Effector memory CD8-positive, alpha-beta T cell (primary cell): ENCODE data around the gene JAKMIP1.

Experiments
- ATAC-seq: fragments of 150-1000 bp; cut with Tn5 transposase; replicated peaks from 2 replicates; pipeline ENCODE4 v1.10.0; 2021; ENCODE audit warnings: mild to moderate bottlenecking, moderate library complexity
- DNase-seq, 3 experiments: peaks; one replicate each; pipeline ENCODE4 v3.0.0; 2021
- H3K27ac Mint-ChIP-seq, 2 donors: one replicate each; pipeline ENCODE4 v1.8.0; 2022; ENCODE audit warnings: mild to moderate bottlenecking in 2 of 2, mixed read lengths in 2 of 2, moderate library complexity in 2 of 2
- H3K27me3 Mint-ChIP-seq, 2 donors: one replicate each; pipeline ENCODE4 v1.8.0; 2022; ENCODE audit warnings: mixed read lengths in 2 of 2
- H3K36me3 Mint-ChIP-seq: one replicate; pipeline ENCODE4 v1.8.0; 2022; ENCODE audit warnings: mild to moderate bottlenecking, moderate library complexity, mixed read lengths; ENCODE audit not compliant: insufficient read depth
- H3K4me1 Mint-ChIP-seq, 2 donors: one replicate each; pipeline ENCODE4 v1.8.0; 2022; ENCODE audit warnings: low read depth in 2 of 2, mixed read lengths in 2 of 2
- H3K4me3 Mint-ChIP-seq, 2 donors: one replicate each; pipeline ENCODE4 v1.8.0; 2022; ENCODE audit warnings: mild to moderate bottlenecking in 2 of 2, mixed read lengths in 2 of 2, moderate library complexity in 2 of 2
- H3K9me3 Mint-ChIP-seq, 2 donors: one replicate each; pipeline ENCODE4 v1.8.0; 2022; ENCODE audit warnings: mixed read lengths in 2 of 2

Gene JAKMIP1

DNA sequence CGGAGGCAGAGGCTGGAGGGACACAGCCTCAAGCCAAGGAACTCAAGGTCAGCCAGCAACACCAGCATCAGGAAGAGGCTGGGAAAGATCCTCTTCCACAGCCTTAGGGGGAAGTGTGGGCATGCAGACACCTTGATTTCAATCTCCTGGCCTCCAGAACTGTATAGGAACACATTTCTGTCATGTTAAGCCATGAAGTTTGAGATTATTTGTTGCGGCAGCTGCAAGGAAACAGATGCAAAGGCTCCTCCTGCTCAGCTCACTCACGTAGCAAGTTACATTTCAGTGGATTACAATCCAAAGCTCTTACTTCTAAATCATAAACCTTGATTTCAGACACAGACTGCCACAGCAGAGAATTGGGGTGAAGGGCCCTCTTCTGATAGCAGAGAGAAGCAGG lies 113.5 kb downstream of the JAKMIP1 start:
- DNase-seq (no peak), ATAC-seq (no peak)
- peaks cover 9 to 37% of the 10 kb centered on the region in 2 donors for H3K4me1 Mint-ChIP-seq
- no peaks in the 10 kb centered on the region for H3K9me3 Mint-ChIP-seq
- H3K27me3 Mint-ChIP-seq = no peaks in the 10 kb centered on the region
- H3K36me3 Mint-ChIP-seq = peaks cover 38% of the 10 kb centered on the region
- H3K27ac Mint-ChIP-seq = peak overlapping the region in 1 of 2 donors; percentile 87
- no peak overlapping the region for H3K4me3 Mint-ChIP-seq

DNA sequence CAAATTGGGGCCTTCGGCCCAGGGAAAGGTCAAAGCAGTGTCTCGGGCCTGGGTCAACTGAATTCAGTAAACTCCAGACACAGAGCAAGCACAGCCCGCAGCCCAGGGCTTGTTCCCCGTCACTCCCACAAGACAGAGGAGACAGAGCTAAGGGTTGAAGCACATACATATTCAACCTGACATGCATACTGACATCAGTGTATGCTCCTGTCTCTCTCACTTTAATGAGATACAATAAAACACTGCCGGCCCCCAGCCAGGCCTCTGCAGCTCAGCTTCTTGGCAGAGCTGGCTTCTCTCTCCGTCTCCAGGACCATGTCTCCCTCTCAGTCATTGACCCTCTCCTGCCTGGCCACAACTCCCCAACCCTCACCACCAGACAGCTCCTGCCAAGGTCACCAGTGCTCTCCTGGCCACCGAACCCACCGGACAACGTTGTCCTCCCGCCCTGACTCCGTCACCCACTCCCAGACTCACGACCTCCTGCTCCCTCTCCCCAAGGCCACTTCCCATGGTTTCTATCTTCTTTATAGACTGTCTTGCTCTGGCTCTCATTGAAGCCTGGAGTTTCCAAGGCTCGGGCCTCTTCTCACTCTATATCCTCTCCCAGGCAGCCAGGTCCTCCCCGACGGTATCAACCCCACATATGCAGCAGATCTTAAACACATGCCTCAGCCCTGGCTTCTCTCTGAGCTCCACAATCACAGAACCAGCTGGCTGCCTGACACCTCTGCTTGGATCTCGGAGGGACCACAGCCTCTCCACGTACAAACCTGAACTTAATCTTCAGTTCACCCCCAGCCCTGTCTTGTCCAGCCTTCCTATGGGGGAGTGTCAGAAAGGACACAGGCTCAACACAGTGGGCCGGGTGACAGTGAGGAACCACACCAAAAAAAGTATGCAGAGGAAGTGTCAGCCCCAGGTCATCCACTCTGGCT lies 114.4 kb downstream of the JAKMIP1 start:
- DNase-seq = no peak
- Mint-ChIP-seq H3K4me1 (peaks cover 3 to 28% of the 10 kb centered on the region in 2 donors), H3K27me3 (no peaks in the 10 kb centered on the region), H3K27ac (peak overlapping the region; percentile 16 to 66), H3K4me3 (no peak overlapping the region), H3K36me3 (peaks cover 46% of the 10 kb centered on the region), H3K9me3 (no peaks in the 10 kb centered on the region)
- no peak for ATAC-seq

- no peaks in the 10 kb centered on the region for H3K27me3 Mint-ChIP-seq
- no peak for ATAC-seq
- H3K27ac Mint-ChIP-seq = no peak overlapping the region
Measured at GRCh38 chr4:6085028-6085690, 115.2 kb downstream of the JAKMIP1 start.

GRCh38 chr4:6079965-6080364 lies 120.4 kb downstream of the JAKMIP1 start:
- DNase-seq (no peak), ATAC-seq (no peak)
- Mint-ChIP-seq H3K36me3 (peaks cover 43% of the 10 kb centered on the region), H3K4me3 (no peak overlapping the region), H3K27ac (peak overlapping the region in 1 of 2 donors; percentile 32), H3K4me1 (no peaks in the 10 kb centered on the region), H3K9me3 (no peaks in the 10 kb centered on the region), H3K27me3 (no peaks in the 10 kb centered on the region)

More at GRCh38 chr4:6085028-6085690, 115.2 kb downstream of the JAKMIP1 start:
- no peak for DNase-seq
- Mint-ChIP-seq H3K4me1 (peaks cover 0 to 27% of the 10 kb centered on the region in 2 donors), H3K4me3 (no peak overlapping the region), H3K36me3 (peaks cover 54% of the 10 kb centered on the region), H3K9me3 (no peaks in the 10 kb centered on the region)

DNA sequence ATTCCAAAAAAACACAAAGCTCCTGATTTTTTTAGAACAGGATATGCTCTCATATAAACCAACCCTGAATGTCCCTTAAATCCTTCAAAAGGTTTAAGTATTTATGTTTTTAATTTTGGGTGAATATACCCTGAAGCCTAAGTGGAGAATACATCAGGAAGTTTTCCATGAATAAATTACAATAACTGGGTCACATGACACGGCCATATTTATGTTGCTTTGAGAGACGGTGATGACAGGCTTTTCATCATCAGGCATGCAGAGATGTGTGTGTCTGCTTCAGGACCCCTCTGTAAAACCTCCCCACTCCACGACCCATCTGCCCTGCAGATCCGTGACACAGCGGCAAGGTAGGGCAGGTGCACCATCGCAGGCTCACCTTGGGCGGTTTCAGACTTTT lies 121.8 kb downstream of the JAKMIP1 start:
- ATAC-seq (no peak), DNase-seq (no peak)
- no peaks in the 10 kb centered on the region for H3K27me3 Mint-ChIP-seq
- H3K9me3 Mint-ChIP-seq = no peaks in the 10 kb centered on the region
- H3K4me1 Mint-ChIP-seq = no peaks in the 10 kb centered on the region
- H3K4me3 Mint-ChIP-seq = no peak overlapping the region
- peaks cover 36% of the 10 kb centered on the region for H3K36me3 Mint-ChIP-seq
- no peak overlapping the region for H3K27ac Mint-ChIP-seq

- Mint-ChIP-seq H3K9me3 (no peaks in the 10 kb centered on the region), H3K36me3 (peaks cover 23% of the 10 kb centered on the region), H3K4me3 (no peak overlapping the region), H3K27me3 (no peaks in the 10 kb centered on the region), H3K27ac (no peak overlapping the region), H3K4me1 (peaks cover 0 to 6% of the 10 kb centered on the region in 2 donors)
- ATAC-seq = no peak
- DNase-seq = no peak
Measured at GRCh38 chr4:6076391-6076790, 124.0 kb downstream of the JAKMIP1 start.

DNA sequence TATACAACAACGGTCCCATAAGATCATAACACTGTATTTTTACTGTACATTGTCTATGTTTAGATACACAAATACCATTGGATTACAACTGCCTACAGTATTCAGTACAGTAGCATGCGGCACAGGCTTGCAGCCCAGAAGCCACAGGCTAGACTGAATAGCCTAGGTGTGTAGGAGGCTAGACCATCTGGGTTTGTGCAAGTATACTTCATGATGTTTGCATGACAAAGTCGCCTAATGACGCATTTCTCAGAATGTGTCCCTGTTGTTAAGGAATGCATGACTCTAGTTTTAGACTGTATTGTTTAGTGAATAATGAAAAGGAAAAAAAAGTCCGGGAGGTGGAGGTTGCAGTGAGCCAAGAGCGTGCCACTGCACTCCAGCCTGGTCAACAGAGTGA lies 125.6 kb downstream of the JAKMIP1 start:
- ATAC-seq (no peak), DNase-seq (no peak)
- Mint-ChIP-seq H3K4me1 (peaks cover 0 to 9% of the 10 kb centered on the region in 2 donors), H3K27ac (no peak overlapping the region), H3K36me3 (peaks cover 10% of the 10 kb centered on the region), H3K9me3 (no peaks in the 10 kb centered on the region), H3K4me3 (no peak overlapping the region), H3K27me3 (no peaks in the 10 kb centered on the region)

DNA sequence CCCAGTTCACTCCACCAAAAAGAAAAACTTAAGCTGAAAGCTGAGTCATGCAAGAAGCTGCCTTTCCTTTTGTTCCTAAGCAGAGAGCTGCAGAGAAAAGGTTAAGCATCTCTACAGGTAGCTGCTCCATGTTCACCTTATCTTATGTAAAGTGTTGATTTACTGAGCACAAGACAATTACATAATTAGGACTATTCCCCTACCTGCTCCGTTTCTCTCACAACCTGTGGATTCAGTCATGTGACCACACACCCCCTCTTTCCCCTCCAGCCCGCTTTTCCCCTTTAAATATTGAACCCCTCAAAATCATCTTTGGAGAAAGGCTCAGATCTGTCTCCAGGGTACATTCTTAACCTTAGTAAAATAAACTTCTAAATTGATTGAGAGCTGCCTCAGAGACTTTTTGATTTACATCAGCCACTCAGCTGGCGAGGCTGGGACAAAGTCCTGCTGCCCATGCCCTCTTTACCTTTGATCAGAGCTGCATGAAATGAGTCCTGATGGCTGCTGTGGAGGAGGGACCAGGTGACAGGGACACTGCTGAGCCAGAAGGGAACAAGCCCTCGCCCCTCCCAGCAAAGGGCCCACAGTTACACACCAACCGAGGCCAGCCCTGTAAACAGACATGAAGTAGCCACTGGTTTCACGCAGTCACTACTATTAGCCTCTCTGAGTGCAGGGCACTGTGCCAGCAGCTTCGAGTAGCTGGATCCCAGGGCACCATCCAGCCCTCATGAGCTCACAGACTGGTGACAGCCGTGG lies 128.2 kb downstream of the JAKMIP1 start:
- Mint-ChIP-seq H3K4me3 (no peak overlapping the region), H3K27me3 (no peaks in the 10 kb centered on the region), H3K4me1 (peaks cover 0 to 12% of the 10 kb centered on the region in 2 donors), H3K36me3 (peaks cover 10% of the 10 kb centered on the region), H3K27ac (peak overlapping the region in 1 of 2 donors; percentile 45), H3K9me3 (no peaks in the 10 kb centered on the region)
- DNase-seq (no peak), ATAC-seq (no peak)

DNA sequence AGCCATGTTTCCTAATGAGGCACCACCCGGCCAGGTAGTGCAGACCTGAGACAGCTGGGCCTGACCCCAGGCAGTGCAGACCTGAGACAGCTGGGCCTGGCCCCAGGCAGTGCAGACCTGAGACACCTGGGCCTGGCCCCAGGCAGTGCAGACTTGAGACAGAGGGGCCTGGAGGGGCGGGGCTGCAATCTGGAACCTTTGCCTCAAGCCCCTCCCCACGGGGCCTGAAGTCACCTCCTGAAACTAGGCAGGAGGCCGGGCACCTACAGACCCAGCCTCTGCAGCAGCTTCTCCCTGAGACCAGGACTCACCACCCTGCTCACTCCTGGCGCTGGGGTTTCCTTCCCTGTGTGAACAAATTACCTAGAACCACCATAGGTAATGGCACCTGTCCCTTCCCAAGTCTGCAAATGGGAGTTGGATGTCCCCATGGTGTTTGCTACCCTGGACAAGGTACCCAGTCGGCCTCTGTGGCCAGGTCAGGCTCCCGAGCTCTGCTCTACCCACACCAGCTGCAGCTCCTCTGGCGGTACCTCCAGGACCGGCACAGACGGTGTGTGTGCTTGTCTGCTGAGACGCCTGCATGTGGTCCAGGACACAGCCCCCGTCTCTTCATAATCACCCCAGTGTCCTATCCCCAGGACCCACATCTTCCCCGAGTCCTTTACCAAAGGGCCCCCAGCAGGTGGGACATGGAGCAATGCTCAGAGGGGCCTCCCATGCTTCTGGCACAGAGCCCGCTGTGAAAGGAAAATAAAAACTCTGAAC lies 129.0 kb downstream of the JAKMIP1 start:
- peaks cover 10% of the 10 kb centered on the region for H3K36me3 Mint-ChIP-seq
- DNase-seq (no peak), ATAC-seq (no peak)
- peak overlapping the region in 1 of 2 donors; percentile 45 for H3K27ac Mint-ChIP-seq
- no peaks in the 10 kb centered on the region for H3K9me3 Mint-ChIP-seq
- peaks cover 0 to 12% of the 10 kb centered on the region in 2 donors for H3K4me1 Mint-ChIP-seq
- H3K4me3 Mint-ChIP-seq = no peak overlapping the region
- no peaks in the 10 kb centered on the region for H3K27me3 Mint-ChIP-seq

DNA sequence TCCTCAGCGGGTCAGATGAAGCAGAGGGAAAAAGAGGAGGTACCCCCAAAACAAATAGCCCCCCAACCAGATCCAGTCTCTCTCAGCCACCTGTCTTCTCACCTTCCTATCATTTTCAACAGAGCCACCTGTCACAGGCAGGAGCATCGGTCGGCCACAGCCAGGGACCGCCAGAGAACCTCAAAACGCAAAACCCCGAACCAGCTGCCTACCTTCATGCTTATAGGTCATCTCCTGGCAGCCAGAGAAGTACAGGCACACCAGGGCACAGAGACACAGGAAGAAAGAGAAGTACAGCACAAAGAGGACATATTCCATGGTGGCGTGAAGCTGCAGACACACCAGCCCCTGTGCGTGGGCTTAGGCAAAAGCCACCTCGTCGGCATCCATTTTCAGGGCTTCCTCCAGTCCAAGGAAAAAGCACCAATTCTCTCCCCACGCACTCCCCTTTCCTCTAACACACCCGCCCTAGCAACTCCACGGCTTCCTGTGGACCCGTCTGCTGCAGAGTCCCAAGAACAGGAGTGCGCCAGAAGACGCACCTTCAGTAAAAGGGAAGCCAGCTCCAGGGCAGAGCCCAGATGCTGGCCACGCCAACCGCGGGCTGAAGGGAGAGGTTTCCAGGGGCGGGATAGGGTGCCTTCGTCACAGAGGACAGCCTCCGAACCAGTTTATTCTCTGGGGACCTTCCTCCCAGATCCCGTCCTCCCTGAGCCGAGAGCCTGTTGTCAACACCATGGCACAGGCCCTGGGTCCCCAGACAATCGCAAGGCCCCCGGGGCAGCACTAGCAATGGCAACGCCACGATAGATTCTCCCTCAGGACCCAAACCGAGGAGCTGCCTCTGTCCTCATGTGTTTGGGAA lies 130.3 kb downstream of the JAKMIP1 start:
- H3K36me3 Mint-ChIP-seq = peaks cover 8% of the 10 kb centered on the region
- H3K9me3 Mint-ChIP-seq = no peaks in the 10 kb centered on the region
- H3K4me3 Mint-ChIP-seq = no peak overlapping the region
- H3K4me1 Mint-ChIP-seq = peaks cover 0 to 12% of the 10 kb centered on the region in 2 donors
- peak overlapping the region; percentile 55 to 74 for H3K27ac Mint-ChIP-seq
- no peak for DNase-seq
- no peaks in the 10 kb centered on the region for H3K27me3 Mint-ChIP-seq
- no peak for ATAC-seq

GRCh38 chr4:6068986-6069385 lies 131.4 kb downstream of the JAKMIP1 start:
- DNase-seq (no peak), ATAC-seq (no peak)
- peak overlapping the region in 1 of 2 donors; percentile 55 for H3K27ac Mint-ChIP-seq
- H3K9me3 Mint-ChIP-seq = no peaks in the 10 kb centered on the region
- peaks cover 3% of the 10 kb centered on the region for H3K36me3 Mint-ChIP-seq
- H3K27me3 Mint-ChIP-seq = no peaks in the 10 kb centered on the region
- H3K4me1 Mint-ChIP-seq = peaks cover 0 to 12% of the 10 kb centered on the region in 2 donors
- H3K4me3 Mint-ChIP-seq = no peak overlapping the region

DNA sequence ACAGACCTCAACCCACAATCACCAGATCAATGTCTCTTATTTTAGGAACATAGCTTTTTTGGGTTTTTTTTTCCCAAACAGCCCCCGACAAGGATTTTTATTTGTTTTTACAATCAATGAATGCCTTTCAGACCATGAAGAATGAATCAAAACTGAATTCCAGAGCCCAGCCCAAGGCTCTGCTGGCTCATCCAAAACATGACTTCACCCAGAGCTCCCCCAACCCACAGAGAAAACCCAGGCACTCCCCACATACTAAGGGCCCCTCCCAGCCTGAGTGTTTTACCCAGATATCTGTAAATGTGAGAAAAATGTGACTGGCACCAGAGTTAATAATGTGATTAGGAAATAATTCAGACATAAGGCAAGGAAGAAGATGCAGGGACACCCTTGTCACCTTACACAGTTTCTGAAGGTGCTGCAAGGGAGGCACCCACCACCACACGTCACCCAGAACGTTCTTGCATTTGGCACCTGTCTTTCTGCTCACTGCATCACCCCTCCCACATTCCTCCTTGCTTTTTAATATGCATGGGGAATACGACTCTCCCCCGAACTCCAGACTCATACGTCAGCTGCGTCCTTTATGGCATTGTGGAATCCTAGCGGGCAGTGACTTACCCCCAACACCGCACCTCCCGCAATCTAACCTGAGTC lies 134.3 kb downstream of the JAKMIP1 start:
- Mint-ChIP-seq H3K4me1 (peaks cover 0 to 6% of the 10 kb centered on the region in 2 donors), H3K9me3 (peaks cover 0 to 3% of the 10 kb centered on the region in 2 donors), H3K4me3 (no peak overlapping the region), H3K27me3 (no peaks in the 10 kb centered on the region), H3K36me3 (peaks cover 11% of the 10 kb centered on the region), H3K27ac (peak overlapping the region in 1 of 2 donors; percentile 42)
- DNase-seq = no peak
- no peak for ATAC-seq
